K562 (cell line): ENCODE measurements around the gene CCDC85A.

ENCODE experiments used
- CBX8 ChIP-seq: fragments of 200-600 bp; sonication (generic); IDR thresholded peaks from 2 replicates; pipeline ENCODE4 v1.6.1; 2012; ENCODE audit warnings: borderline replicate concordance, mixed run types, low read depth, mild to moderate bottlenecking, moderate library complexity, mixed read lengths, low read length, control low read depth, inconsistent platforms; ENCODE audit not compliant: poor library complexity, severe bottlenecking; ENCODE audit errors: extremely low read depth
- CEBPG ChIP-seq, 3 experiments: fragments of 200-800 bp in 1 of 3; sonication (Bioruptor generic) in 1 of 3; sonication (generic) in 1 of 3; formaldehyde crosslinking in 1 of 3; IDR thresholded peaks in 2 of 3; conservative IDR thresholded peaks in 1 of 3; 2 replicates each; pipeline versions ENCODE4 v1.6.1 to v1.8.0; 2016 to 2022; ENCODE audit warnings: missing compliant biosample characterization in 2 of 3, missing genetic modification characterization in 2 of 3, mild to moderate bottlenecking in 1 of 3, missing genetic modification reagents in 1 of 3
- CREB1 ChIP-seq, 2 experiments: sonication (generic) in 1 of 2; formaldehyde crosslinking in 1 of 2; IDR thresholded peaks; 2 replicates each; pipeline versions ENCODE4 v1.6.1 to v1.8.0; 2012 to 2022; ENCODE audit warnings: inconsistent platforms in 1 of 2, mild to moderate bottlenecking in 1 of 2, missing genetic modification reagents in 1 of 2, moderate library complexity in 1 of 2
- CREM ChIP-seq: IDR thresholded peaks from 2 replicates; pipeline ENCODE4 v1.6.1; 2014; ENCODE audit warnings: antibody characterized with exemption, low read depth
- MAX ChIP-seq: sonication (generic); formaldehyde crosslinking; IDR thresholded peaks from 2 replicates; pipeline ENCODE4 v1.9.0; 2022; ENCODE audit warnings: mild to moderate bottlenecking, missing genetic modification reagents
- POLR2A ChIP-seq: fragments of 450-650 bp; conservative IDR thresholded peaks from 2 replicates; pipeline ENCODE4 v1.6.1; 2016
- SMARCE1 ChIP-seq: fragments of 450-650 bp; IDR thresholded peaks from 2 replicates; pipeline ENCODE4 v1.7.1; 2016; ENCODE audit warnings: mild to moderate bottlenecking
- ZBTB17 ChIP-seq: fragments of 450-650 bp; formaldehyde crosslinking; IDR thresholded peaks from 2 replicates; pipeline ENCODE4 v1.4.0; 2020; ENCODE audit warnings: mild to moderate bottlenecking
- ZNF133 ChIP-seq: fragments of 250-450 bp; sonication (Bioruptor Pico); IDR thresholded peaks from 2 replicates; pipeline ENCODE4 v1.4.0; 2020; ENCODE audit warnings: mild to moderate bottlenecking
- ZNF316 ChIP-seq: fragments of 450-650 bp; IDR thresholded peaks from 2 replicates; pipeline ENCODE4 v1.6.1; 2016
- TF ChIP-seq, protein P1 (sequence below): sonication (generic); formaldehyde crosslinking; IDR thresholded peaks from 2 replicates; pipeline ENCODE4 v1.8.1; 2023; ENCODE audit warnings: mild to moderate bottlenecking, missing genetic modification reagents

DNA sequence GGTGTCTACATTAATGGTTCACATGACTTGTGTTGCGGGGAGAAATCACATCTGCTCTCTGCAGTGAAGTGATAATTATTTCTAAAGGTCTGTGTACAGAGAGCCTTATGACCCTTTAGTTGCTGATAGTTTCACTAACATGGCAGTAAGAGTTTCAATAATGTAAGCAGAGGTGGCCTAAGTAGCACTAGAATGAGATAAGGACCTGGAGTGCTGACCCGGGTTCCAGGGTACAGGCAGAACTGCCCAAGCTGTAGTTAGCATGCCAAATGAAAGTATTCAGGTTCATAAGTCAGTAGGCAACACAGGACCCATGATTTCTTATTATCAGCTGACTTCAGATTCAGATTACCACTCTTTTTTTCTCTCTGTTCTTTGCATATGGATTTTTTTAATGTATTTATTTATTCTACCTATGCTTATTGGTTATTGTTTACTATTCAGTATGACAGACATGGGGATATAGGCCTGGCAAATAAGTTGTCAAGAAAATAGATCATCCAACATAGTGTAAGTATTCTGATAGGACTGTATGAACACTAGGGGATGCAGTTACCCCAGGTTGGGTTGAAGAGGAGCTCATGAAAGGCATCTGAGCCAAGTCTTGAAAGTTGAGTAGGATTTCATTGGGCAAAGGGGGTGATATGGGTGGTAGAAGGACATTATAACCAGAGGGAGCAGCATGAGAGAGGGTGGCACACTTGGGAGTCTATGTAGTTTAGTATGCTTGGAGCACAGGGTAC is 105.2 kb downstream of the CCDC85A start:
- TF ChIP-seq CREM (no peak), ZNF133 (CRISPR knock-in tag) (no peak), CEBPG (CRISPR knock-in tag; IDR thresholded peaks at IDR 0.05) (no peak), CEBPG (tag; conservative IDR thresholded peaks at IDR 0.05 in 1 of 2, IDR thresholded peaks at IDR 0.05 in 1 of 2) (no peak), CBX8 (no peak), SMARCE1 (no peak), POLR2A (no peak), ZBTB17 (CRISPR knock-in tag) (no peak), MAX (CRISPR knock-in tag) (no peak), CREB1 (IDR thresholded peaks at IDR 0.05) (no peak), CREB1 (CRISPR knock-in tag; IDR thresholded peaks at IDR 0.05) (no peak), ZNF316 (no peak)
- TF ChIP-seq, protein P1, sequence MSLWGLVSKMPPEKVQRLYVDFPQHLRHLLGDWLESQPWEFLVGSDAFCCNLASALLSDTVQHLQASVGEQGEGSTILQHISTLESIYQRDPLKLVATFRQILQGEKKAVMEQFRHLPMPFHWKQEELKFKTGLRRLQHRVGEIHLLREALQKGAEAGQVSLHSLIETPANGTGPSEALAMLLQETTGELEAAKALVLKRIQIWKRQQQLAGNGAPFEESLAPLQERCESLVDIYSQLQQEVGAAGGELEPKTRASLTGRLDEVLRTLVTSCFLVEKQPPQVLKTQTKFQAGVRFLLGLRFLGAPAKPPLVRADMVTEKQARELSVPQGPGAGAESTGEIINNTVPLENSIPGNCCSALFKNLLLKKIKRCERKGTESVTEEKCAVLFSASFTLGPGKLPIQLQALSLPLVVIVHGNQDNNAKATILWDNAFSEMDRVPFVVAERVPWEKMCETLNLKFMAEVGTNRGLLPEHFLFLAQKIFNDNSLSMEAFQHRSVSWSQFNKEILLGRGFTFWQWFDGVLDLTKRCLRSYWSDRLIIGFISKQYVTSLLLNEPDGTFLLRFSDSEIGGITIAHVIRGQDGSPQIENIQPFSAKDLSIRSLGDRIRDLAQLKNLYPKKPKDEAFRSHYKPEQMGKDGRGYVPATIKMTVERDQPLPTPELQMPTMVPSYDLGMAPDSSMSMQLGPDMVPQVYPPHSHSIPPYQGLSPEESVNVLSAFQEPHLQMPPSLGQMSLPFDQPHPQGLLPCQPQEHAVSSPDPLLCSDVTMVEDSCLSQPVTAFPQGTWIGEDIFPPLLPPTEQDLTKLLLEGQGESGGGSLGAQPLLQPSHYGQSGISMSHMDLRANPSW (CRISPR knock-in tag): no peak
